ENCODE results near the gene SNX18.

SNX18 gene, protein sequence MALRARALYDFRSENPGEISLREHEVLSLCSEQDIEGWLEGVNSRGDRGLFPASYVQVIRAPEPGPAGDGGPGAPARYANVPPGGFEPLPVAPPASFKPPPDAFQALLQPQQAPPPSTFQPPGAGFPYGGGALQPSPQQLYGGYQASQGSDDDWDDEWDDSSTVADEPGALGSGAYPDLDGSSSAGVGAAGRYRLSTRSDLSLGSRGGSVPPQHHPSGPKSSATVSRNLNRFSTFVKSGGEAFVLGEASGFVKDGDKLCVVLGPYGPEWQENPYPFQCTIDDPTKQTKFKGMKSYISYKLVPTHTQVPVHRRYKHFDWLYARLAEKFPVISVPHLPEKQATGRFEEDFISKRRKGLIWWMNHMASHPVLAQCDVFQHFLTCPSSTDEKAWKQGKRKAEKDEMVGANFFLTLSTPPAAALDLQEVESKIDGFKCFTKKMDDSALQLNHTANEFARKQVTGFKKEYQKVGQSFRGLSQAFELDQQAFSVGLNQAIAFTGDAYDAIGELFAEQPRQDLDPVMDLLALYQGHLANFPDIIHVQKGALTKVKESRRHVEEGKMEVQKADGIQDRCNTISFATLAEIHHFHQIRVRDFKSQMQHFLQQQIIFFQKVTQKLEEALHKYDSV

DNA sequence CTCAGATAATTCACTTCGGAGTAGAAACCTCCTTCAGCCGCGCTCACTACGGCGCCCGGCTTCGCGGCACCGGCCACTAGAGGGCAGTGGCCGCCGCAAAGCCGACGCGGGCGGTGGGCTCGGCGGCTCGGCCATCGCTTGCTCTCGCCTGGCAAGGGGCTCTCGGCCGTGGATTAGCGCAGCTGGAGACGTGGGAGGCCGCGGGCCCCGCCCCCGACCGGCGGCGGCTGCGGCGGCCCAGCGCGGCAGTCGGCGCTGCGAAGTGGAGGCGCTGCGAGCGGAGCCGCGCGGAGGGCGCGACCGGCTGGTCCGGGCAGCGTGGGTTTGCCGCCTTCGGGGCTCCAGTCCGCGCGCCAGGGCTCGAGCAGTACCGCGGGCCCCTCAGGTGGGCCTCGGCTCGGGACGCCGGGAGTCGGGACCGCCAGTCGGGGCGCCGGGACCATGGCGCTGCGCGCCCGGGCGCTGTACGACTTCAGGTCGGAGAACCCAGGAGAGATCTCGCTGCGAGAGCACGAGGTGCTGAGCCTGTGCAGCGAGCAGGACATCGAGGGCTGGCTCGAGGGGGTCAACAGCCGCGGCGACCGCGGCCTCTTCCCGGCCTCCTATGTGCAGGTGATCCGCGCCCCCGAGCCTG is at the start of gene SNX18:
TSS of gene SNX18 (plus strand) at position 248 of the 634 bp plus-strand sequence. CDS start at position 442, 194 bp downstream.
- TF ChIP-seq, protein P1, sequence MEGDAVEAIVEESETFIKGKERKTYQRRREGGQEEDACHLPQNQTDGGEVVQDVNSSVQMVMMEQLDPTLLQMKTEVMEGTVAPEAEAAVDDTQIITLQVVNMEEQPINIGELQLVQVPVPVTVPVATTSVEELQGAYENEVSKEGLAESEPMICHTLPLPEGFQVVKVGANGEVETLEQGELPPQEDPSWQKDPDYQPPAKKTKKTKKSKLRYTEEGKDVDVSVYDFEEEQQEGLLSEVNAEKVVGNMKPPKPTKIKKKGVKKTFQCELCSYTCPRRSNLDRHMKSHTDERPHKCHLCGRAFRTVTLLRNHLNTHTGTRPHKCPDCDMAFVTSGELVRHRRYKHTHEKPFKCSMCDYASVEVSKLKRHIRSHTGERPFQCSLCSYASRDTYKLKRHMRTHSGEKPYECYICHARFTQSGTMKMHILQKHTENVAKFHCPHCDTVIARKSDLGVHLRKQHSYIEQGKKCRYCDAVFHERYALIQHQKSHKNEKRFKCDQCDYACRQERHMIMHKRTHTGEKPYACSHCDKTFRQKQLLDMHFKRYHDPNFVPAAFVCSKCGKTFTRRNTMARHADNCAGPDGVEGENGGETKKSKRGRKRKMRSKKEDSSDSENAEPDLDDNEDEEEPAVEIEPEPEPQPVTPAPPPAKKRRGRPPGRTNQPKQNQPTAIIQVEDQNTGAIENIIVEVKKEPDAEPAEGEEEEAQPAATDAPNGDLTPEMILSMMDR (conservative IDR thresholded peaks at IDR 0.05; ENCODE audit: low read length), result peak; percentile 69

DNA sequence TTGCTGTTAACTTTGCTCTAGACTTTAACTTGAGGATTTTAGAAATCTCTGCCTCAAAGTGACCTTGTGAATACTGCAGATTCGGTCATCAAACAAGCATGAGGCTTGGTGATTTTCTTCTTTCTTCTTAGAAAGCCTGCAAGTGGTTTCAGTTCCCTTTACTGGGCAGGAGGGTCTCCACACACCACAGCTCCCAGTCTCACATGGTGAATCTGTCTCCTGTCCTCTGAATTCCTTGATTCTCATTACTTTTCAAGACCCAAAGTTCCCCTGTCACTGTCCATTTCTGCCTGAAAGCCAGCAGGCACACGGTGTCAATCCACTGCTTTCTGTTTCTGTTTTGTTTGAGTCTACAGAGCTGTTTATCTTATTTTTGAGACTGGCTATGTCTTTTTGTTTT is 47.9 kb upstream of the SNX18 start:
- peak; percentile 22 for DNase-seq (ENCODE audit: low read depth)
- H3K4me3 ChIP-seq (ENCODE audit: low read length), result peak overlapping the region; percentile 64
- TF ChIP-seq, protein P1 (conservative IDR thresholded peaks at IDR 0.05; ENCODE audit: low read length), result no peak

More for the DNA sequence above, at the start of gene SNX18:
- DNase-seq (ENCODE audit: low read depth), result peak; percentile 95
- peak within 1 kb of the TSS; percentile 95 for H3K4me3 ChIP-seq (ENCODE audit: low read length)

DNA sequence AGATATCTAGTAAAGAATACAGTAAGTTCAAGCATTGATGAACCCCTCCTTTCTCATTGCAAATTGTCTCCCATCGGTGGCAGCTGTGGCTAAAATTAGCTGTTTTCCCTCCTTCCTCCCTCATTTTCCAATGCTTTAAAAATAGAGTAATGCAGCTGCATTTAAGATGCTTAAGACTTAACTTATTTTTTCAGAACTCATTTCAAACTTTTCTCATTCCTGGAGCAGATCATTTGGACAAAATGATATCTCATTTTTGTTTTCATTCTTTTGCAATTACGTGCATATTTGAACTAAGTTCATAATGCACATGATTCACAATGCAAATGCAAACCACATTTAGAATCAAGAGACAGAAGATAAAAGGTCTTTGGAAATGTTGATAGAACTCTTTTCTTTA is 47.4 kb upstream of the SNX18 start:
- peak; percentile 78 for DNase-seq (ENCODE audit: low read depth)
- H3K4me3 ChIP-seq (ENCODE audit: low read length), result peak overlapping the region; percentile 64
- TF ChIP-seq, protein P1 (conservative IDR thresholded peaks at IDR 0.05; ENCODE audit: low read length), result no peak

DNA sequence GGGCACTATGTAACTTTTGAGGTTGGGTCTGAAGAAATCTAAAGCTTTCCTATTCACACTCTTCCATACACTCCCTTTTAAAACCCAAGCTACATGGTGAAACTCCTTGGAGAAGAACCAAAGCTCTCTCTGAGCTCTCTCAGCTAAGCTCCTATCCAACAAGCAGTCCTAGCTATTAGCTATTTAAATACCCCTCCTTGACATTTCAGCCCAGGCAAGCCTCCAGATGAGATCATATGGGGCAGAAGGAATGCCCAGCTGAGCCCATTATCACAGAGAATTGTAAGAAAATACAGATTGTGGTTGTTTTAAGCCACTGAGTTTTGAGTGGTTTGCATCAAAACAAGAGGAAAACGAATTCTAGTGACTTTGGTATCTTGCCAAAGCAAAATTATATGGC is 46.9 kb upstream of the SNX18 start:
- peak; percentile 89 for DNase-seq (ENCODE audit: low read depth)
- peak overlapping the region; percentile 42 for H3K4me3 ChIP-seq (ENCODE audit: low read length)
- TF ChIP-seq, protein P1 (conservative IDR thresholded peaks at IDR 0.05; ENCODE audit: low read length), result no peak

DNA sequence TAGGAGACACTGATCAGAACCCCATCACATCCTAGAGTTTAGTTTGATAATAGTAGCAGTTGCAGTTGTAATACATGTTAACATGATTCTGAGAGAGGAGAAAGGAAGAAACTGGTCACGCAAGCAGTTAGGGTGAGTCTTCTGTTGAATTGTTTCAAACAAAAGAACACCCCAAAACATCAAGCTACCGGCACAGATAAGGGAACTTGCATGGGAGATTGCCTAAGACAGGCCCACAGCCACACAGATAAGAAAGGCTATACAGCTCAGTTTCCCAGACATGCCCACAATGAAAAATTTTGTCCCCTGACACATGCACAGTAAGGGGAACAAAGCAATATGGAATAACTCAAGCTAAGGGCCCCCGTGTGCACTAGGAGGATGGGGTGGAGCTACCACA is 46.2 kb upstream of the SNX18 start:
- TF ChIP-seq, protein P1 (conservative IDR thresholded peaks at IDR 0.05; ENCODE audit: low read length), result no peak
- no peak overlapping the region for H3K4me3 ChIP-seq (ENCODE audit: low read length)
- no peak for DNase-seq (ENCODE audit: low read depth)

DNA sequence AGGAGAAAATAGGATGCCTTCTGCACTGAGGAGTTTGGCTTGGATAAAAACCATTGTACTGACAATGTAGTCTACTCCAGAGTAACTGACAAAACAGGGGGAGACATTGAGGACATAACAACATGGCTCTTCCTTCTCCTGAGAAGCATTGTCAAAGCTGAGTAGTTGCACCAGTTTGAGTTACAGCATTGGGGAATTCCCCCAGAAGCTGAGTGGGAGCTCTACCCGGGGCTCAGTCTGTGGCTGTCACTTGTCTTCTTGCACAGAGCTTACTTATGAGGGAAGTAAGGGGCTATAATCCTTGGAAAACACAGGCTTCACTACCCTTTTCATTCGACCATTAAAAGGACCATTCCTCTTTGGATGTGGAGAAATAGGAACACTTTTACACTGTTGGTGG is 40.9 kb upstream of the SNX18 start:
- H3K4me3 ChIP-seq (ENCODE audit: low read length), result no peak overlapping the region
- no peak for DNase-seq (ENCODE audit: low read depth)
- TF ChIP-seq, protein P1 (conservative IDR thresholded peaks at IDR 0.05; ENCODE audit: low read length), result no peak

All from AG10803 (cell line).